ENCODE results near the gene RWDD2A.
A peak's percentile ranks its signal among the peaks of the same experiment; 100 is the strongest.
"Not testable (repeated sequence)": the region's sequence is repeated elsewhere in the genome, so short reads cannot be mapped to it uniquely, and the experiment has no call there.

The RWDD2A gene

GRCh38 chr6:83192871-83193746 is at the start of gene RWDD2A, which contains the start of gene PGM3:
TSS of gene RWDD2A (plus strand) at chr6:83193357. CDS start at chr6:83194452, 1,095 bp downstream.
TSS of gene PGM3 (minus strand) at chr6:83193265. CDS start at chr6:83191012, 2,253 bp downstream.
- DNase-seq = peak; percentile 25 to 93 (median 80)

GRCh38 chr6:83151114-83151513 is 42.0 kb upstream of the RWDD2A start:
- peak in 1 of 56 donors; percentile 14 for DNase-seq

- DNase-seq = no peak
Observed at GRCh38 chr6:83152913-83153312, 40.2 kb upstream of the RWDD2A start.

GRCh38 chr6:83153883-83154521 is 39.2 kb upstream of the RWDD2A start:
- DNase-seq = no peak

- no peak for DNase-seq
Observed at GRCh38 chr6:83155794-83156193, 37.4 kb upstream of the RWDD2A start.

- no peak for DNase-seq
Observed at GRCh38 chr6:83160167-83160566, 33.0 kb upstream of the RWDD2A start.

GRCh38 chr6:83167726-83168278 is 25.4 kb upstream of the RWDD2A start:
- DNase-seq = no peak

GRCh38 chr6:83168556-83168955 is 24.6 kb upstream of the RWDD2A start:
- no peak for DNase-seq

GRCh38 chr6:83169106-83169505 is 24.1 kb upstream of the RWDD2A start:
- DNase-seq = no peak

GRCh38 chr6:83169511-83169910 is 23.6 kb upstream of the RWDD2A start:
- peak in 1 of 56 donors; percentile 8 for DNase-seq

- DNase-seq = no peak
Observed at GRCh38 chr6:83176246-83176645, 16.9 kb upstream of the RWDD2A start.

- no peak for DNase-seq
Observed at GRCh38 chr6:83180426-83180950, 12.7 kb upstream of the RWDD2A start.

- DNase-seq = no peak
Observed at GRCh38 chr6:83182114-83182513, 11.0 kb upstream of the RWDD2A start.

- no peak for DNase-seq
Observed at GRCh38 chr6:83183082-83183828, 9.9 kb upstream of the RWDD2A start.

- DNase-seq = no peak
Observed at GRCh38 chr6:83185096-83185495, 8.1 kb upstream of the RWDD2A start.

GRCh38 chr6:83188501-83188900 is 4.7 kb upstream of the RWDD2A start:
- DNase-seq = no peak

- DNase-seq = no peak
Observed at GRCh38 chr6:83190626-83191025, 2.5 kb upstream of the RWDD2A start.

- not testable (repeated sequence) for DNase-seq
Observed at GRCh38 chr6:83191974-83192373, 1.2 kb upstream of the RWDD2A start.

GRCh38 chr6:83192456-83192855 is 701 bp upstream of the RWDD2A start:
- DNase-seq = no peak

- DNase-seq = peak in 43 of 56 donors; percentile 5 to 72 (median 36)
Observed at GRCh38 chr6:83193747-83194566, 800 bp downstream of the RWDD2A start.
